H1 (cell line): ENCODE measurements around the gene ZC3H12C. TPM values are rescaled to one million over a fixed set of nuclear protein-coding genes. Genes with fewer than 3 reads are reported as not detected.
"Not testable (repeated sequence)": the region's sequence is repeated elsewhere in the genome, so short reads cannot be mapped to it uniquely, and the experiment has no call there.

Source experiments
- CTCF ChIA-PET: fragments of 300-600 bp; sonication (Branson Sonifier 250); formaldehyde crosslinking; loops from one replicate; lab custom pipeline; 2021; ENCODE audit not compliant: partially characterized antibody; lab: Charles Lee
- POLR2A ChIA-PET: fragments of 300-600 bp; sonication (Branson Sonifier 250); formaldehyde crosslinking; loops from one replicate; lab custom pipeline; 2021; ENCODE audit warnings: inconsistent platforms; ENCODE audit not compliant: partially characterized antibody; lab: Charles Lee
- DNase-seq, 2 experiments: peaks; one replicate each; pipeline versions ENCODE4 v3.0.0 to v3.0.0-alpha.2; 2010 to 2022; ENCODE audit warnings: low spot score in 2 of 2, low read depth in 1 of 2, mixed read lengths in 1 of 2
- FAIRE-seq: peaks from 2 replicates; lab custom pipeline; 2011; peaks lifted over from hg19 to GRCh38; lab: Jason Lieb, UNC
- H2AFZ ChIP-seq: 2 replicates; pipeline ENCODE4 v1.8.1; 2012; ENCODE audit warnings: low read length, inconsistent platforms
- H2AK5ac ChIP-seq: 2 replicates; pipeline ENCODE4 v1.6.1; 2013; ENCODE audit warnings: low read depth, low read length
- H2BK120ac ChIP-seq: replicated peaks from 2 replicates; pipeline ENCODE3; 2013; ENCODE audit warnings: low read depth, low read length, inconsistent platforms
- H2BK12ac ChIP-seq: 2 replicates; pipeline ENCODE4 v1.6.1; 2013; ENCODE audit warnings: low read depth, low read length
- H2BK15ac ChIP-seq: 2 replicates; pipeline ENCODE4 v1.6.1; 2013; ENCODE audit warnings: low read length
- H2BK20ac ChIP-seq: 2 replicates; pipeline ENCODE4 v1.6.1; 2013; ENCODE audit warnings: low read length
- H2BK5ac ChIP-seq: 2 replicates; pipeline ENCODE4 v1.6.1; 2013; ENCODE audit warnings: low read depth, low read length
- H3K14ac ChIP-seq: 2 replicates; pipeline ENCODE4 v1.6.1; 2013; ENCODE audit warnings: inconsistent platforms; ENCODE audit not compliant: insufficient read length
- H3K18ac ChIP-seq: 2 replicates; pipeline ENCODE4 v1.6.1; 2013; ENCODE audit warnings: low read length; ENCODE audit errors: extremely low read depth
- H3K23ac ChIP-seq: 2 replicates; pipeline ENCODE4 v1.6.1; 2013; ENCODE audit warnings: inconsistent platforms; ENCODE audit not compliant: insufficient read length
- H3K23me2 ChIP-seq: 2 replicates; pipeline ENCODE4 v1.6.1; 2013; ENCODE audit warnings: low read depth, low read length
- H3K27ac ChIP-seq: 2 replicates; pipeline ENCODE4 v1.6.1; 2011; ENCODE audit warnings: low read depth, low read length, inconsistent platforms
- H3K27me3 ChIP-seq, 4 experiments: replicated peaks in 1 of 4; 1 replicate in 1 of 4; 2 replicates in 3 of 4; pipeline versions ENCODE4 v1.6.1 to v1.8.1; 2011 to 2013; ENCODE audit warnings: low read length in 3 of 4, mild to moderate bottlenecking in 3 of 4, inconsistent platforms in 2 of 4, mixed read lengths in 2 of 4, moderate library complexity in 1 of 4; ENCODE audit not compliant: control insufficient read depth in 3 of 4, insufficient read depth in 3 of 4; ENCODE audit errors: extremely low read depth in 1 of 4
- H3K36me3 ChIP-seq, 4 experiments: 2 replicates each; pipeline versions ENCODE4 v1.6.1 to v1.8.1; 2011 to 2013; ENCODE audit warnings: mild to moderate bottlenecking in 4 of 4, low read length in 3 of 4, moderate library complexity in 2 of 4, control low read depth in 1 of 4, inconsistent platforms in 1 of 4; ENCODE audit not compliant: insufficient read depth in 4 of 4, control insufficient read depth in 2 of 4
- H3K4ac ChIP-seq: replicated peaks from 2 replicates; pipeline ENCODE3; 2013; ENCODE audit warnings: low read length, low read depth, mixed read lengths, inconsistent platforms; ENCODE audit not compliant: insufficient read length
- H3K4me1 ChIP-seq, 4 experiments: replicated peaks in 1 of 4; 1 replicate in 1 of 4; 2 replicates in 3 of 4; pipeline versions ENCODE4 v1.6.1 to v1.8.1; 2011 to 2013; ENCODE audit warnings: low read length in 3 of 4, inconsistent platforms in 2 of 4, mixed read lengths in 1 of 4; ENCODE audit not compliant: insufficient read depth in 4 of 4, control insufficient read depth in 3 of 4
- H3K4me2 ChIP-seq, 2 experiments: 2 replicates each; pipeline versions ENCODE4 v1.6.1 to v1.8.1; 2011 to 2013; ENCODE audit warnings: low read depth in 2 of 2, low read length in 2 of 2, control low read depth in 1 of 2, inconsistent platforms in 1 of 2, mild to moderate bottlenecking in 1 of 2; ENCODE audit not compliant: insufficient read depth in 1 of 2
- H3K4me3 ChIP-seq, 4 experiments: fragments of 200-600, 300-600 bp in 1 of 4; sonication (generic), shearing (Covaris generic), sonication (Bioruptor Twin) in 1 of 4; 2 replicates each; pipeline versions ENCODE4 v1.5.1 to v1.8.1; 2011 to 2016; ENCODE audit warnings: low read length in 4 of 4, low read depth in 3 of 4, control low read depth in 2 of 4, inconsistent platforms in 2 of 4, mild to moderate bottlenecking in 2 of 4, mixed read lengths in 1 of 4, moderate library complexity in 1 of 4; ENCODE audit not compliant: insufficient read depth in 2 of 4; ENCODE audit errors: extremely low read depth in 1 of 4
- H3K56ac ChIP-seq: replicated peaks from 2 replicates; pipeline ENCODE3; 2013; ENCODE audit warnings: low read depth, mild to moderate bottlenecking, mixed read lengths, low read length, inconsistent platforms; ENCODE audit not compliant: insufficient read length
- H3K79me1 ChIP-seq: 2 replicates; pipeline ENCODE4 v1.6.1; 2013; ENCODE audit warnings: low read depth, low read length, control low read depth
- H3K79me2 ChIP-seq, 2 experiments: 2 replicates each; pipeline versions ENCODE4 v1.6.1 to v1.8.1; 2012 to 2013; ENCODE audit warnings: low read length in 2 of 2, mild to moderate bottlenecking in 2 of 2, inconsistent platforms in 1 of 2; ENCODE audit not compliant: insufficient read depth in 2 of 2, control insufficient read depth in 1 of 2
- H3K9ac ChIP-seq, 4 experiments: replicated peaks in 1 of 4; 1 replicate in 1 of 4; 2 replicates in 3 of 4; pipeline versions ENCODE4 v1.6.1 to v1.8.1; 2011 to 2013; ENCODE audit warnings: low read depth in 3 of 4, low read length in 3 of 4, control low read depth in 2 of 4, mild to moderate bottlenecking in 2 of 4, moderate library complexity in 2 of 4, inconsistent platforms in 1 of 4; ENCODE audit errors: extremely low read depth in 1 of 4
- H3K9me3 ChIP-seq, 2 experiments: 2 replicates each; pipeline versions ENCODE4 v1.6.1 to v1.8.1; 2012 to 2013; ENCODE audit warnings: mild to moderate bottlenecking in 2 of 2, moderate library complexity in 2 of 2, control low read depth in 1 of 2, inconsistent platforms in 1 of 2, low read depth in 1 of 2, low read length in 1 of 2, mixed read lengths in 1 of 2; ENCODE audit not compliant: insufficient read depth in 2 of 2
- H4K20me1 ChIP-seq, 2 experiments: replicated peaks in 1 of 2; 2 replicates each; pipeline versions ENCODE3 to v1.8.1; 2011 to 2013; ENCODE audit warnings: inconsistent platforms in 2 of 2, low read length in 2 of 2, mild to moderate bottlenecking in 1 of 2; ENCODE audit not compliant: insufficient read depth in 2 of 2, control insufficient read depth in 1 of 2
- H4K5ac ChIP-seq: 2 replicates; pipeline ENCODE4 v1.6.1; 2013; ENCODE audit warnings: low read length, low read depth, mixed read lengths, inconsistent platforms; ENCODE audit not compliant: insufficient read length
- H4K8ac ChIP-seq: 2 replicates; pipeline ENCODE4 v1.8.0; 2013; ENCODE audit warnings: mild to moderate bottlenecking, moderate library complexity, low read length, inconsistent platforms; ENCODE audit not compliant: insufficient read depth; ENCODE audit errors: extremely low read depth
- H4K91ac ChIP-seq: replicated peaks from 2 replicates; pipeline ENCODE3; 2013; ENCODE audit warnings: low read length, mixed read lengths, inconsistent platforms; ENCODE audit not compliant: insufficient read length
- TAF1 ChIP-seq: IDR thresholded peaks from 2 replicates; pipeline ENCODE4 v1.6.1; 2011; ENCODE audit warnings: mild to moderate bottlenecking, low read depth, low read length
- WGBS, 2 experiments: shearing (Covaris generic) in 1 of 2; methylation state at CpG; one replicate each; pipeline versions ENCODE4 v1.1.6 to v1.1.7; 2013 to 2015; ENCODE audit warnings: low lambda C conversion rate in 2 of 2, mixed read lengths in 2 of 2, inconsistent platforms in 1 of 2, low coverage in 1 of 2, missing lambda C conversion rate in 1 of 2; ENCODE audit not compliant: insufficient replicate concordance in 2 of 2, insufficient coverage in 1 of 2, insufficient read length in 1 of 2; ENCODE audit errors: extremely low coverage in 1 of 2, missing lambda C conversion rate in 1 of 2; 5-methylcytosine and 5-hydroxymethylcytosine counted together
- polyA plus RNA-seq, 7 experiments: library from polyadenylated mRNA; depleted of rRNA in 3 of 7; stranded (reverse) in 5 of 7; unstranded in 2 of 7; fragments of >200 nt in 5 of 7; fragments of 200-250 nt in 2 of 7; gene quantifications; 1 replicate in 5 of 7; 2 replicates in 1 of 7; 4 replicates in 1 of 7; pipeline versions ENCODE4 v1.2.1 to v1.2.3, GENCODE V29; 2011 to 2013; ENCODE audit warnings: missing spikeins in 2 of 7, mixed read lengths in 2 of 7
- total RNA-seq: library from RNA; stranded (reverse); fragmentation: NEBNext Ultra II Directional; extraction: Animal tissue kit (Norgen Biotek cat#: 25700); gene quantifications from 2 replicates; pipeline ENCODE4 v1.2.1, GENCODE V29; 2021

The ZC3H12C gene
- total and polyA plus RNA-seq, 2 of the 8 experiments (the other 6 are each of a cell fraction or from before 2014, with no cell fraction given) = 2.0 to 2.7 TPM

GRCh38 chr11:110209313-110209694 lies 116.1 kb downstream of the ZC3H12C start:
- not testable (repeated sequence) for H4K91ac ChIP-seq, H3K18ac ChIP-seq, H3K36me3 ChIP-seq, H3K9ac ChIP-seq, H3K23ac ChIP-seq, H2BK12ac ChIP-seq, H3K9me3 ChIP-seq, H4K5ac ChIP-seq, H3K23me2 ChIP-seq, H3K4ac ChIP-seq, H2AK5ac ChIP-seq, H2AFZ ChIP-seq, H2BK20ac ChIP-seq, H3K56ac ChIP-seq, H4K20me1 ChIP-seq, H3K27ac ChIP-seq, H2BK5ac ChIP-seq, H3K79me1 ChIP-seq, FAIRE-seq, H2BK15ac ChIP-seq, H3K27me3 ChIP-seq, H3K14ac ChIP-seq, H4K8ac ChIP-seq, H2BK120ac ChIP-seq, H3K4me1 ChIP-seq, H3K79me2 ChIP-seq
- peak in 1 of 2 experiments; percentile 60 for DNase-seq
- 0 out of 2 replicates have a peak, but pooled peaks have one; percentile 10 for TF ChIP-seq TAF1
- POLR2A ChIA-PET = interaction anchor here (0.7 to 1.3 kb wide), 3 partner anchors 8 to 221 kb away, joined by 3 to 4 read pairs (median 3); partner anchors contain the start of gene FDX1
- Histone ChIP-seq H3K4me3 (peak overlapping the region; percentile 26 to 46 (median 28); a peak in 2 of 8 replicates), H3K4me2 (peak overlapping the region in 1 of 2 experiments; percentile 58; a peak in 1 of 4 replicates)
- 0% methylated on average over 3 of the region's 14 CpGs; no CpG with 5 or more reads in 1 of the 2 experiments for WGBS, 2 experiments
- CTCF ChIA-PET = interaction anchor here (0.6 to 12.7 kb wide), 4 partner anchors 9 to 235 kb away, joined by 3 to 130 read pairs (median 4); partner anchors contain the start of gene FDX1
